Dermis blood vessel endothelial cell (primary cell): Measurements from ENCODE around the gene CENPM. TPM values are rescaled to one million over a fixed set of nuclear protein-coding genes. Genes with fewer than 3 reads are reported as not detected.

Source experiments
- DNase-seq: peaks from one replicate; pipeline ENCODE4 v3.0.0; 2010
- total RNA-seq: library from RNA; depleted of rRNA; stranded (reverse); fragments of >200 nt; gene quantifications from 2 replicates; pipeline ENCODE4 v1.2.3, GENCODE V29; 2014

Gene CENPM
- total RNA-seq, 1 donor from 2014 or later, result 13.1 TPM

GRCh38 chr22:41893591-41894375, 53.2 kb downstream of the CENPM start:
- DNase-seq, result no peak

GRCh38 chr22:41892721-41893120, 54.2 kb downstream of the CENPM start:
- no peak for DNase-seq

GRCh38 chr22:41891407-41891806, 55.5 kb downstream of the CENPM start:
- DNase-seq, result no peak

Other genes with a start within 250 kb of the CENPM start
- 0.51 and 2.0 TPM in 2 replicates for gene MEI1, start 247.6 kb downstream of the CENPM start, total RNA-seq
- 6.1 and 6.3 TPM in 2 replicates for gene CCDC134, start 146.5 kb downstream of the CENPM start, total RNA-seq
- 46.3 and 110 TPM in 2 replicates for gene SREBF2, start 114.0 kb downstream of the CENPM start, total RNA-seq
- gene SHISA8, start 32.1 kb downstream of the CENPM start, total RNA-seq, result not detected in 2 replicates
- gene TNFRSF13C, start 20.3 kb downstream of the CENPM start, total RNA-seq, result not detected in 2 replicates
- under 0.01 and 0.14 TPM in 2 replicates for gene SEPTIN3, start 22.3 kb upstream of the CENPM start, total RNA-seq
- gene WBP2NL, start 51.6 kb upstream of the CENPM start, total RNA-seq, result 0.34 TPM in 1 of 2 replicates, not detected in the other
- gene NAGA, start 123.7 kb upstream of the CENPM start, total RNA-seq, result 22.6 and 36.9 TPM in 2 replicates
- gene PHETA2, start 127.1 kb upstream of the CENPM start, total RNA-seq, result 25.7 and 32.8 TPM in 2 replicates
- gene SMDT1, start 132.5 kb upstream of the CENPM start, total RNA-seq, result 3.6 and 5.4 TPM in 2 replicates
- gene NDUFA6, start 143.6 kb upstream of the CENPM start, total RNA-seq, result 38.1 and 42.7 TPM in 2 replicates
- 0.09 and 0.68 TPM in 2 replicates for gene CYP2D6, start 183.7 kb upstream of the CENPM start, total RNA-seq